Kidney (tissue), 14 donors: ENCODE results near the gene SLX1A. TPM values are rescaled to one million over a fixed set of nuclear protein-coding genes. Genes with fewer than 3 reads are reported as not detected.
A peak's percentile ranks its signal among the peaks of the same experiment; 100 is the strongest.

Experiments
- DNase-seq, 5 donors: peaks; one replicate each; pipeline ENCODE4 v3.0.0-alpha.2; 2013 to 2020
- FAIRE-seq: peaks from 2 replicates; lab custom pipeline; 2012; peaks lifted over from hg19 to GRCh38; lab: Jason Lieb, UNC
- H3K27ac ChIP-seq, 2 donors: one replicate each; pipeline ENCODE4 v1.7.0; 2013; ENCODE audit warnings: low read depth in 2 of 2, low read length in 2 of 2, inconsistent platforms in 1 of 2
- H3K27me3 ChIP-seq: one replicate; pipeline ENCODE4 v1.7.1; 2013; ENCODE audit warnings: low read length, inconsistent platforms; ENCODE audit not compliant: control insufficient read depth, insufficient read depth
- H3K36me3 ChIP-seq, 3 donors: one replicate each; pipeline versions ENCODE4 v1.7.0 to v1.7.1; 2013; ENCODE audit warnings: low read length in 3 of 3, control low read depth in 1 of 3, inconsistent platforms in 1 of 3; ENCODE audit not compliant: insufficient read depth in 3 of 3, control insufficient read depth in 2 of 3
- H3K4me1 ChIP-seq, 3 donors: one replicate each; pipeline versions ENCODE4 v1.7.0 to v1.7.1; 2013; ENCODE audit warnings: low read length in 3 of 3, inconsistent platforms in 1 of 3, low read depth in 1 of 3; ENCODE audit not compliant: control insufficient read depth in 2 of 3, insufficient read depth in 2 of 3
- H3K4me3 ChIP-seq, 3 donors: one replicate each; pipeline versions ENCODE4 v1.7.0 to v1.8.1; 2013; ENCODE audit warnings: low read length in 3 of 3, control low read depth in 1 of 3, inconsistent platforms in 1 of 3
- H3K9ac ChIP-seq, 3 donors: one replicate each; pipeline versions ENCODE4 v1.7.0 to v1.7.1; 2013; ENCODE audit warnings: low read length in 3 of 3, control low read depth in 1 of 3, inconsistent platforms in 1 of 3
- H3K9me3 ChIP-seq, 3 donors: one replicate each; pipeline versions ENCODE4 v1.7.0 to v1.7.1; 2013; ENCODE audit warnings: low read length in 3 of 3, control low read depth in 1 of 3, inconsistent platforms in 1 of 3; ENCODE audit not compliant: control insufficient read depth in 2 of 3, insufficient read depth in 1 of 3
- intact Hi-C: fragments of 100-400 bp; cut with DNase I; formaldehyde crosslinking; loops from one replicate; pipeline ENCODE4 v1.11.1; 2022
- polyA plus RNA-seq: library from polyadenylated mRNA; stranded (reverse); fragments of 350-450 nt; fragmentation: Illumina TruSeq; extraction: RNeasy Lipid Tissue Mini Kit (QIAGEN cat#74804); gene quantifications from one replicate; pipeline ENCODE4 v1.2.3, GENCODE V29; 2014; ENCODE audit warnings: low read depth, low replicate concordance; ENCODE audit not compliant: insufficient read depth
- total RNA-seq: library from RNA; stranded (reverse); fragmentation: NEBNext Ultra II Directional; extraction: Animal tissue kit (Norgen Biotek cat#: 25700); gene quantifications from one replicate; pipeline ENCODE4 v1.2.1, GENCODE V29; 2021
- TF ChIP-seq, protein P1 (sequence below): IDR thresholded peaks from 3 replicates; pipeline ENCODE4 v1.5.1; 2012; ENCODE audit warnings: mild to moderate bottlenecking, moderate library complexity, borderline replicate concordance; ENCODE audit not compliant: insufficient read depth; ENCODE audit errors: extremely low read depth
- donor health status: control.
- donor health status: control.
- donor health status: control.
- donor health status: control.
- donor health status: control.
- donor health status: DM: yes; HTN: yes; CAD: no.
- donor health status: Normal renal cell carcinoma (clear cell type).

SLX1A gene
- total and polyA plus RNA-seq, 2 donors from 2014 or later, result 35.4 to 51.3 TPM

DNA sequence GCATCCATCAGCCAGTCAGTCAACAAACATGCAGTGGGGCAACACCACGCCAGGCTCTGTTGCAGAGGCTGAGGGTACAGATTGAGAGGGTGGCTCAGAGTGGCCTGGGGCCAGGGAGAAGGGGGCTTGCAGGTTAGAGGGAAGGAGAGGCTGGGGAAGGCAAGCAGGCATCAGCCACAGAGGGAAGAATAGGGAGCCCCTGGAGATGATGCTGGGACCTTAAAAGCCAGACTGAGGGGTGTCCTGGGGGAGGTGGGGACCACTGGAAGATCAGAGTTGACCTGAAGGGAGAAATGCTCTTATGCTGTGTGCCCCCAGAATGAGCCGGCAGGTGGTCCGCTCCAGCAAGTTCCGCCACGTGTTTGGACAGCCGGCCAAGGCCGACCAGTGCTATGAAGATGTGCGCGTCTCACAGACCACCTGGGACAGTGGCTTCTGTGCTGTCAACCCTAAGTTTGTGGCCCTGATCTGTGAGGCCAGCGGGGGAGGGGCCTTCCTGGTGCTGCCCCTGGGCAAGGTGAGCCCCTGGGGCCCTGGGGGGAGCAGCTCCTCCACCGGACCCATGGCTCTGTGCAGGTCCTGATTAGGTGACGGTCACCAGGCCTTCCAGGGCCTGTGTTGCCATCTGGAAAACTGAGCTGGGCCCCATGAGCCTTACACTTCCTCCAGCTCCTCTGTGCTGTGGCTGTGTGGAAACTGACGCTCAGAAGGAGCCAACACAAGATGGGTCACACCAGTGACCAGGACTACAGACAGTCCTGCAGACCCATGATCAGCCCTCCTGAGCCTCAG is 8.6 kb upstream of the SLX1A start:
- DNase-seq (peak in 2 of 5 donors; percentile 60 to 77), FAIRE-seq (no peak)
- no peaks in the 10 kb centered on the region for H3K9me3 ChIP-seq
- no peak overlapping the region for H3K9ac ChIP-seq
- TF ChIP-seq, protein P1, sequence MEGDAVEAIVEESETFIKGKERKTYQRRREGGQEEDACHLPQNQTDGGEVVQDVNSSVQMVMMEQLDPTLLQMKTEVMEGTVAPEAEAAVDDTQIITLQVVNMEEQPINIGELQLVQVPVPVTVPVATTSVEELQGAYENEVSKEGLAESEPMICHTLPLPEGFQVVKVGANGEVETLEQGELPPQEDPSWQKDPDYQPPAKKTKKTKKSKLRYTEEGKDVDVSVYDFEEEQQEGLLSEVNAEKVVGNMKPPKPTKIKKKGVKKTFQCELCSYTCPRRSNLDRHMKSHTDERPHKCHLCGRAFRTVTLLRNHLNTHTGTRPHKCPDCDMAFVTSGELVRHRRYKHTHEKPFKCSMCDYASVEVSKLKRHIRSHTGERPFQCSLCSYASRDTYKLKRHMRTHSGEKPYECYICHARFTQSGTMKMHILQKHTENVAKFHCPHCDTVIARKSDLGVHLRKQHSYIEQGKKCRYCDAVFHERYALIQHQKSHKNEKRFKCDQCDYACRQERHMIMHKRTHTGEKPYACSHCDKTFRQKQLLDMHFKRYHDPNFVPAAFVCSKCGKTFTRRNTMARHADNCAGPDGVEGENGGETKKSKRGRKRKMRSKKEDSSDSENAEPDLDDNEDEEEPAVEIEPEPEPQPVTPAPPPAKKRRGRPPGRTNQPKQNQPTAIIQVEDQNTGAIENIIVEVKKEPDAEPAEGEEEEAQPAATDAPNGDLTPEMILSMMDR, result no peak
- peak overlapping the region in 1 of 3 donors; percentile 9 for H3K4me3 ChIP-seq
- intact Hi-C loops, result no loop called here
- no peaks in the 10 kb centered on the region for H3K36me3 ChIP-seq
- no peaks in the 10 kb centered on the region for H3K27me3 ChIP-seq
- peaks cover 0 to 2% (median 0%) of the 10 kb centered on the region in 3 donors for H3K4me1 ChIP-seq
- H3K27ac ChIP-seq, result peak overlapping the region in 1 of 2 donors; percentile 32

GRCh38 chr16:30185683-30186421 is 7.8 kb upstream of the SLX1A start:
- TF ChIP-seq, protein P1, result no peak
- Histone ChIP-seq H3K9me3 (no peaks in the 10 kb centered on the region), H3K4me1 (peaks cover 0 to 2% (median 0%) of the 10 kb centered on the region in 3 donors), H3K36me3 (no peaks in the 10 kb centered on the region), H3K9ac (no peak overlapping the region), H3K27me3 (no peaks in the 10 kb centered on the region), H3K4me3 (no peak overlapping the region), H3K27ac (peak overlapping the region in 1 of 2 donors; percentile 32)
- FAIRE-seq (no peak), DNase-seq (peak in 2 of 5 donors; percentile 49 to 88)
- intact Hi-C loops, result no loop called here

DNA sequence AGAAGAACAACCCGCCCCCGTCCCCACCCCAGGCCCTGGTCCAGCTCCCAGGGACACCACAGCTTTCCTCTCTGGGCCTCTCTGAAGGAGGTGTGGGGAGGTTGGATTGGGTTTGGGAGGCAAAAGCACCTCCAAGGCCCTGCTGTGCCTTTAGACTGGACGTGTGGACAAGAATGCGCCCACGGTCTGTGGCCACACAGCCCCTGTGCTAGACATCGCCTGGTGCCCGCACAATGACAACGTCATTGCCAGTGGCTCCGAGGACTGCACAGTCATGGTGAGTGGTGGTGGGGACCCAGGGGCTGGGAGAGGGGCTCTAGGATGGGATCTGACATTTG is 7.3 kb upstream of the SLX1A start:
- no peaks in the 10 kb centered on the region for H3K27me3 ChIP-seq
- intact Hi-C loops, result no loop called here
- FAIRE-seq (no peak), DNase-seq (no peak)
- no peak overlapping the region for H3K9ac ChIP-seq
- no peaks in the 10 kb centered on the region for H3K36me3 ChIP-seq
- peaks cover 0 to 2% (median 0%) of the 10 kb centered on the region in 3 donors for H3K4me1 ChIP-seq
- no peak overlapping the region for H3K27ac ChIP-seq
- H3K4me3 ChIP-seq, result no peak overlapping the region
- TF ChIP-seq, protein P1, result no peak
- H3K9me3 ChIP-seq, result no peaks in the 10 kb centered on the region
